ENCODE data around the gene ARHGAP19.

ARHGAP19 gene

GRCh38 chr10:97292097-97292861 lies at the start of gene ARHGAP19:
Gene ARHGAP19, minus strand, starts transcription at chr10:97292637. Its CDS starts 10 bp downstream, at chr10:97292627.
- peak; percentile 90 for DNase-seq

GRCh38 chr10:97341416-97341815 lies 49.0 kb upstream of the ARHGAP19 start:
- DNase-seq = no peak

GRCh38 chr10:97338041-97338440 lies 45.6 kb upstream of the ARHGAP19 start:
- DNase-seq = no peak

- DNase-seq = no peak
These were observed 44.8 kb upstream of the ARHGAP19 start for GRCh38 chr10:97336942-97337831.

GRCh38 chr10:97336446-97336845 lies 44.0 kb upstream of the ARHGAP19 start:
- DNase-seq = no peak

GRCh38 chr10:97336006-97336405 lies 43.6 kb upstream of the ARHGAP19 start:
- no peak for DNase-seq

GRCh38 chr10:97335188-97335619 lies 42.8 kb upstream of the ARHGAP19 start:
- DNase-seq = no peak

- peak; percentile 88 for DNase-seq
These were observed 42.1 kb upstream of the ARHGAP19 start, which contains the start of gene FRAT2 for GRCh38 chr10:97334370-97335175. Gene FRAT2, minus strand, starts transcription at chr10:97334729. Its CDS starts 157 bp downstream, at chr10:97334572.

GRCh38 chr10:97333601-97334369 lies 41.3 kb upstream of the ARHGAP19 start:
- peak; percentile 5 for DNase-seq

- no peak for DNase-seq
These were observed 40.8 kb upstream of the ARHGAP19 start for GRCh38 chr10:97333351-97333600.

GRCh38 chr10:97332591-97333350 lies 40.3 kb upstream of the ARHGAP19 start:
- no peak for DNase-seq

- DNase-seq = no peak
These were observed 38.8 kb upstream of the ARHGAP19 start for GRCh38 chr10:97331153-97331703.

DNA sequence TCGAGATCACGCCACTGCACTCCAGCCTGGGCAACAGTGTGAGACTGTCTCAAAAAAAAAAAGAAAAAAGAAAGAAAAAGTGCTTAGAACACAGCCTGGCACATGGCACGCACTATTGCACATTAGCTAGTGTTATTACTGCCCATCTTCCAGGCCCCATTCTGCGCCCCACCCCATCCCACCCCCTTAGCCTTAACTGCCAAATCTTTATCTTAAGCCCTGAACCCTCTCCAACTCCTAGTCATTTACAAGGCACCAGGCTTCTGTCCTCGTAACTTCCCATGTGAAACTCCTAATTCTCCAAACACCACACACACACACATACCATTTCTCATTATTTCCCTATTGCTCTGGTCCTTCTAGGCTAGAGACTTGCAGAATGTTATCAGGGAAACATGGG lies 37.3 kb upstream of the ARHGAP19 start:
- DNase-seq = no peak

DNA sequence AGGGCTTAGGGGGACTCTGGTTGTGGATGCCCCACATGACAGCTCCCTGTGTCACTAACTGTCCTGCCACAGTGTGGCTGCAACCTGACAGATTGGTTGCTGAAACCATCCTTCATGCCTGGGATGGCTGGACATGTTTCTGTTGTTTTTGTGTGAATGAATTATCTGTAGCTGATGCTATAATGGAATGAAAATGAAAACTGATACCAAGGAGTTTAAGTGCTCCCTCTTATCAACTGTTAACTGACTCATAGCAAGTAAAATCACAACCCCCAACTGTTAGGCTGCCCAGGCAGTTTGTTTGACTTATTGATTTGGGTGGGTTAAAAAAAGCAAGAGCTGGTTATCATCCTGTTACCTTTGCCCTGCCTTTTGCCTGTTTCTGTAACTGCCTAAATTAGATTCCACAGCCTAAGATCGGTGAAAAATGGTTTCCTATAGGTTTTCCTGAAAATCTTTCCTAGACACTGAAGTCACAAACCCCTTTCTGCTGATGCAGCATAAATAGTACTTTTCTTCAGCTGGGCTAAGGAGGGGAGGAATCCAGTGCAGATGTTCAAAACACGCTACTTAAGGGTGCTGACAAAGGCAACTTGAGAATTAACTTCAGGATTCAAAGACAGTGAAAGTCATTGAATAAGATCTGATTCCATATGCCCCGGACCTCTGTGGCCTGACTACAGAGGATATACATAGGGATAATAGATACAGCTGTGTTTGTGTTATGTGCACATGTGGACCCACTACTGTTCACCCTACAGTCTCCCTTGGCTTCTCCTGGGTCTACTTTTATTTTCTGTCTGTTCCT lies 36.4 kb upstream of the ARHGAP19 start:
- no peak for DNase-seq

- no peak for DNase-seq
These were observed 35.2 kb upstream of the ARHGAP19 start for GRCh38 chr10:97327348-97328294.

DNA sequence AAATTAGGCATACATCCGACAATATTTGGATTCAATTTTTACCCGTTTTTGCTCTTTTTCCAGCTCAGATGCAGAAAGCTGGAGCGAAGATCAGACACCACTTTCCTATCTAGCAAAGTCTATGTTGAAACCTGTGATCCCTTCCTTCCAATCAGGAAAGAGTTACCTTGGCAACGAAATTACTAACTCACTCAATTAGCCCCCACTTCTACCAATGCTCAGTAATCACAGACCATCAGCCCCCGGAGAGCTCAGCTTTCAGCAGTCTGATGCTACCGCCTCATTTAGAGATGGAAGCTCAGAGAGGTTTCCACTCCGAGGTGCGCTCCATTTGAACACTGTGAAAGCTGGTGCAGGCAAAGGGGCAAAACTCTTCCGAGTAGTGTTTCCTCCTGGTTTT lies 33.3 kb upstream of the ARHGAP19 start:
- DNase-seq = no peak

GRCh38 chr10:97323501-97323900 lies 31.1 kb upstream of the ARHGAP19 start:
- no peak for DNase-seq

- no peak for DNase-seq
These were observed 29.4 kb upstream of the ARHGAP19 start for GRCh38 chr10:97321804-97322190.

Measured in KG1 (cell line).